ENCODE results near the gene RAB7B. TPM values are rescaled to one million over a fixed set of nuclear protein-coding genes. Genes with fewer than 3 reads are reported as not detected.
A peak's percentile ranks its signal among the peaks of the same experiment; 100 is the strongest.

RAB7B gene
- total RNA-seq, 1 donor from 2014 or later, result 4.4 TPM

- no peak overlapping the region for H3K4me3 Mint-ChIP-seq
- no peak for DNase-seq (ENCODE audit: low read depth, low spot score)
- H3K27me3 Mint-ChIP-seq (ENCODE audit: low read depth), result peaks cover 4% of the 10 kb centered on the region
- no peaks in the 10 kb centered on the region for H3K36me3 Mint-ChIP-seq (ENCODE audit: low read depth)
- no peak overlapping the region for H3K27ac Mint-ChIP-seq (ENCODE audit: unreplicated experiment)
- no peaks in the 10 kb centered on the region for H3K9me3 Mint-ChIP-seq
- no peak for TF ChIP-seq CTCF (conservative IDR thresholded peaks at IDR 0.05)
- H3K4me1 Mint-ChIP-seq, result peaks cover 24% of the 10 kb centered on the region
These were observed 58.7 kb downstream of the RAB7B start for GRCh38 chr1:205944525-205944924.

- no peak within 1 kb of the TSS for H3K4me3 Mint-ChIP-seq
- peaks cover 26% of the 10 kb centered on the region for H3K4me1 Mint-ChIP-seq
- no peaks in the 10 kb centered on the region for H3K9me3 Mint-ChIP-seq
- no peaks in the 10 kb centered on the region for H3K36me3 Mint-ChIP-seq (ENCODE audit: low read depth)
- peaks cover 10% of the 10 kb centered on the region for H3K27me3 Mint-ChIP-seq (ENCODE audit: low read depth)
- no peak for TF ChIP-seq CTCF (conservative IDR thresholded peaks at IDR 0.05)
- DNase-seq (ENCODE audit: low read depth, low spot score), result no peak
- no peak within 1 kb of the TSS for H3K27ac Mint-ChIP-seq (ENCODE audit: unreplicated experiment)
These were observed 60.0 kb downstream of the RAB7B start, which contains the start of gene SLC26A9 for GRCh38 chr1:205943245-205943644. Gene SLC26A9 (minus strand): TSS chr1:205943456. CDS start chr1:205935820, 7,636 bp downstream.

- Mint-ChIP-seq H3K4me3 (no peak overlapping the region), H3K27me3 (ENCODE audit: low read depth) (peaks cover 12% of the 10 kb centered on the region), H3K4me1 (peaks cover 26% of the 10 kb centered on the region), H3K9me3 (no peaks in the 10 kb centered on the region), H3K27ac (ENCODE audit: unreplicated experiment) (no peak overlapping the region), H3K36me3 (ENCODE audit: low read depth) (no peaks in the 10 kb centered on the region)
- no peak for TF ChIP-seq CTCF (conservative IDR thresholded peaks at IDR 0.05)
- no peak for DNase-seq (ENCODE audit: low read depth, low spot score)
These were observed 60.5 kb downstream of the RAB7B start for GRCh38 chr1:205942631-205943159.

- peaks cover 26% of the 10 kb centered on the region for H3K4me1 Mint-ChIP-seq
- no peaks in the 10 kb centered on the region for H3K36me3 Mint-ChIP-seq (ENCODE audit: low read depth)
- H3K9me3 Mint-ChIP-seq, result no peaks in the 10 kb centered on the region
- no peak overlapping the region for H3K27ac Mint-ChIP-seq (ENCODE audit: unreplicated experiment)
- no peak for DNase-seq (ENCODE audit: low read depth, low spot score)
- peaks cover 10% of the 10 kb centered on the region for H3K27me3 Mint-ChIP-seq (ENCODE audit: low read depth)
- H3K4me3 Mint-ChIP-seq, result no peak overlapping the region
- TF ChIP-seq CTCF (conservative IDR thresholded peaks at IDR 0.05), result no peak
These were observed 62.5 kb downstream of the RAB7B start for GRCh38 chr1:205940710-205941109.

GRCh38 chr1:205939690-205940330 is 63.4 kb downstream of the RAB7B start:
- no peak overlapping the region for H3K4me3 Mint-ChIP-seq
- DNase-seq (ENCODE audit: low read depth, low spot score), result peak; percentile 35

More at GRCh38 chr1:205939690-205940330, 63.4 kb downstream of the RAB7B start:
- peaks cover 22% of the 10 kb centered on the region for H3K4me1 Mint-ChIP-seq
- H3K9me3 Mint-ChIP-seq, result no peaks in the 10 kb centered on the region
- TF ChIP-seq CTCF (conservative IDR thresholded peaks at IDR 0.05), result peak; percentile 48
- no peaks in the 10 kb centered on the region for H3K36me3 Mint-ChIP-seq (ENCODE audit: low read depth)
- peak overlapping the region; percentile 29 for H3K27ac Mint-ChIP-seq (ENCODE audit: unreplicated experiment)
- H3K27me3 Mint-ChIP-seq (ENCODE audit: low read depth), result peaks cover 10% of the 10 kb centered on the region
